HG03571 (cell line): ENCODE measurements around the gene MUC2.
"Not testable (repeated sequence)": the region's sequence is repeated elsewhere in the genome, so short reads cannot be mapped to it uniquely, and the experiment has no call there.

Experiments
- ATAC-seq: cut with Tn5 transposase; IDR thresholded peaks from one replicate; pipeline ENCODE4 v1.9.1; 2021; ENCODE audit not compliant: unreplicated experiment

MUC2 gene

GRCh38 chr11:1102996-1103395 lies 28.3 kb downstream of the MUC2 start:
- no peak for ATAC-seq

GRCh38 chr11:1103401-1104360 lies 29.0 kb downstream of the MUC2 start:
- no peak for ATAC-seq

GRCh38 chr11:1104411-1105182 lies 29.9 kb downstream of the MUC2 start:
- no peak for ATAC-seq

GRCh38 chr11:1105183-1105565 lies 30.5 kb downstream of the MUC2 start:
- no peak for ATAC-seq

GRCh38 chr11:1106387-1106786 lies 31.7 kb downstream of the MUC2 start:
- ATAC-seq, result no peak

- ATAC-seq, result no peak
Measured at GRCh38 chr11:1107316-1108245, 32.9 kb downstream of the MUC2 start.

- ATAC-seq, result no peak
Measured at GRCh38 chr11:1108246-1108900, 33.7 kb downstream of the MUC2 start.

GRCh38 chr11:1109101-1109917 lies 34.6 kb downstream of the MUC2 start:
- no peak for ATAC-seq

GRCh38 chr11:1109918-1110705 lies 35.4 kb downstream of the MUC2 start:
- ATAC-seq, result no peak

- ATAC-seq, result no peak
Measured at GRCh38 chr11:1111545-1112212, 37.0 kb downstream of the MUC2 start.

- ATAC-seq, result no peak
Measured at GRCh38 chr11:1112351-1113191, 37.9 kb downstream of the MUC2 start.

GRCh38 chr11:1113405-1114201 lies 38.9 kb downstream of the MUC2 start:
- ATAC-seq, result no peak

GRCh38 chr11:1115292-1115691 lies 40.6 kb downstream of the MUC2 start:
- not testable (repeated sequence) for ATAC-seq

- ATAC-seq, result no peak
Measured at GRCh38 chr11:1116104-1116503, 41.4 kb downstream of the MUC2 start.

- ATAC-seq, result no peak
Measured at GRCh38 chr11:1116666-1117390, 42.2 kb downstream of the MUC2 start.

GRCh38 chr11:1117992-1118391 lies 43.3 kb downstream of the MUC2 start:
- ATAC-seq, result no peak
